ENCODE data around the gene NF2. TPM values are rescaled to one million over a fixed set of nuclear protein-coding genes. Genes with fewer than 3 reads are reported as not detected.

The NF2 gene
- total RNA-seq, 1 donor from 2014 or later, result 38.5 TPM

DNA sequence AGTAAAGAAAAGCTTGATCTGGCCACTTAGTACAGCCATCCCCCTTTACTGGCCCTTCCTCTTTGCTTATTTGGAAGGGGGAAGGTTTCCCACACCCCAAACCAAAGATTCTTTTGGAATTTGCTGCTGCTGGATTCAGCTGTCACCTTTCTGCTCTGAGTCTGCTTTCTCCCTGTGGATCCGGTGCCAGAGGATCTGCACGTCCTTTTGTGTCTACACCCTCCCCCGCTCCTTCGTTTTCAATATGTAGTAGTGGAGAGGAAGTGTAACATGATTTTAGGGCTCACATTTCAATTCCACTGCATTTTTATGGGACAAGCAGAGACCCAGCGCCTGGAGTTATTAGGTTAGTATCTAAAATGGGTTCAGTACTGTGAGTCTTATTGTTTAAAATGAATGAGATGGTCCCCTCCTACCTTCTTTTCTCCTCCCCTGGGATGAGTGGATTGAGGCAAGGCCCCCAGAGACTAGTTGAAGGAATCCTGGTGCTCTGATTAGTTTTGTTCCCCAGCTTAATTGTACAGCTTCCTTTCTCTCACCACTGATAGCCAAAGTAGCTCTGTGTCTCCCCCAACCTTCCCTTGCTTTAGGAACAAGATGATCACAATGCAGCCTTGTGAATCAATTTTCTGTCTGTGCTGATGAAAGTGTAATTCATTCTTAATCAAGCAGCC is 85.9 kb downstream of the NF2 start:
- Histone ChIP-seq H3K9me3 (replicated peaks) (no peaks in the 10 kb centered on the region), H3K27ac (replicated peaks) (no peak overlapping the region), H3K4me3 (no peak overlapping the region), H3K27me3 (ENCODE audit: low read depth) (no peaks in the 10 kb centered on the region), H3K36me3 (peaks cover 41% of the 10 kb centered on the region), H3K4me1 (peaks cover 5% of the 10 kb centered on the region)
- intact Hi-C loops (cut with micrococcal nuclease), result no loop called here
- no peak for DNase-seq
- no peak for TF ChIP-seq CTCF (IDR thresholded peaks at IDR 0.05; ENCODE audit: borderline replicate concordance)

DNA sequence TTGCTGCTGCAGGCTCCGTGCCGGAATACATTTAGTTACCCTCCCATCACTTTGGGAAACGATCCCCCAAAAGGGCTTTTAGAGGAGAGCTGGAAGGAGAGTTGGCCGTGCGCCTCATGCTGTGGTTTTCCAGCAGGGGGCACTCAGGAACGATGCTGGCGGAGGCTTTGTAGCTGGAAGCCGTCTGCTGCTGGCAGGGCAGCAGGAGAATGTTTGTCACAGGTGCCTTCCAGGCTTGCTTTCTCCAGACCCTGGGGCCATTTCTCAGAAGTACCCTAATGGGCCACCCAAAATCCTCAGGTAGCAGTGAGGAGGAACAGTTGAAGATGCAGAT is 86.4 kb downstream of the NF2 start:
- Histone ChIP-seq H3K27me3 (ENCODE audit: low read depth) (no peaks in the 10 kb centered on the region), H3K27ac (replicated peaks) (no peak overlapping the region), H3K36me3 (peaks cover 41% of the 10 kb centered on the region), H3K9me3 (replicated peaks) (no peaks in the 10 kb centered on the region), H3K4me3 (no peak overlapping the region), H3K4me1 (peaks cover 5% of the 10 kb centered on the region)
- DNase-seq, result peak; percentile 46
- intact Hi-C loops (cut with micrococcal nuclease), result no loop called here
- TF ChIP-seq CTCF (IDR thresholded peaks at IDR 0.05; ENCODE audit: borderline replicate concordance), result peak; percentile 77

- Histone ChIP-seq H3K27me3 (ENCODE audit: low read depth) (no peaks in the 10 kb centered on the region), H3K9me3 (replicated peaks) (no peaks in the 10 kb centered on the region), H3K4me1 (peaks cover 5% of the 10 kb centered on the region), H3K27ac (replicated peaks) (no peak overlapping the region), H3K4me3 (no peak overlapping the region), H3K36me3 (peaks cover 39% of the 10 kb centered on the region)
- intact Hi-C loops (cut with micrococcal nuclease), result no loop called here
- no peak for TF ChIP-seq CTCF (IDR thresholded peaks at IDR 0.05; ENCODE audit: borderline replicate concordance)
- no peak for DNase-seq
Measured at GRCh38 chr22:29690476-29690875, 87.0 kb downstream of the NF2 start.

- Histone ChIP-seq H3K36me3 (peaks cover 36% of the 10 kb centered on the region), H3K4me3 (no peak overlapping the region), H3K9me3 (replicated peaks) (no peaks in the 10 kb centered on the region), H3K4me1 (peaks cover 5% of the 10 kb centered on the region), H3K27ac (replicated peaks) (no peak overlapping the region), H3K27me3 (ENCODE audit: low read depth) (no peaks in the 10 kb centered on the region)
- intact Hi-C loops (cut with micrococcal nuclease), result no loop called here
- no peak for DNase-seq
- TF ChIP-seq CTCF (IDR thresholded peaks at IDR 0.05; ENCODE audit: borderline replicate concordance), result no peak
Measured at GRCh38 chr22:29691636-29692326, 88.3 kb downstream of the NF2 start.

GRCh38 chr22:29692327-29692640 is 88.9 kb downstream of the NF2 start:
- Histone ChIP-seq H3K4me1 (peaks cover 5% of the 10 kb centered on the region), H3K9me3 (replicated peaks) (no peaks in the 10 kb centered on the region), H3K27me3 (ENCODE audit: low read depth) (no peaks in the 10 kb centered on the region), H3K36me3 (peaks cover 33% of the 10 kb centered on the region), H3K27ac (replicated peaks) (no peak overlapping the region), H3K4me3 (no peak overlapping the region)
- TF ChIP-seq CTCF (IDR thresholded peaks at IDR 0.05; ENCODE audit: borderline replicate concordance), result no peak
- no peak for DNase-seq
- intact Hi-C loops (cut with micrococcal nuclease), result no loop called here

Measured in left ventricle myocardium inferior (tissue), 1 donor.